Measurements from ENCODE around the gene ACTN4.

The ACTN4 gene

DNA sequence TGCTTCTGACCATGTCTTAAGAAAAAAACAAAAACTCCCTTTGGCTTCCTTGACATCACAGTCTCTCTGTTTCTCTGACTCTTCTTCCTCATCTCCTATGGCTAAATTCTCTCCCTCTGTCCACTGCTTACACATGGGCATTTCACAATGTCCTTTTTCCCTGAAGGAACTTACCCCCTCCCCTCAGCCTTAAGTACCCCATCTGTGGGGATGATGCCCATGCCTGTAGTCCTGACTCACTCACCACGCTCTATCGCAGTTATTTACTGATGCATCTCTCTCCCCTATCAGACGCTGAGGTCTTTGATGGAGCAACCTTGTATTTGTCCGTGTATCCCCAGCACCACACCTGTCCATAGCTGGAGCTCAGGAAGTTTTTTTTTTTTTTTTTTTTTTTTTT is 32.4 kb downstream of the ACTN4 start:
- no peak for DNase-seq

GRCh38 chr19:38682195-38682867 is 34.9 kb downstream of the ACTN4 start:
- no peak for DNase-seq

DNA sequence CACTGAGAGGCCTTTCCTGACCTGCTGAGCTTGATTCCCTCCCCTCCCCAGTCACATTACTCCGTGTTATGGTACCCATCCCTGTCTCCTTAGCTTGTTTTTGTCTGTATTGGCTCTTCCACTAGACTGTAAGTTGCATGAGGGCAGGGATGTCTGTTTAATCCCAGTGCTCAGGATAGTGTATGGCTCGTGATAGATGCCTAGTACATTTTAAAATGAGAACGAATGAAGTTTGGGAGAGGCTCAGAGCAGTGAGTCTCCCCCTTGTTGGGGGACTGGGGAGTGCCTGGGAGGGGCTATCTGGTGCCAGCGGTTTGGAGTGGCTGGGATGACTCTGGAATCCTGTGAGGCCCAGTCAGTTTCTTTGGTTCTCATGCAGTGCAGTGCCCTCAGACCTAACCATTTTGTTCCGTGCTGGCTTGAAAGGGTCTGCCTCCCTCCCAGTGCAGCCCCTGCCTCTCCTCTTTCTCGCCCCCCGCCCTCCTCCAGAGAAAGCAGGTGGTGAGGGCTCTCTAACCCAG is 35.5 kb downstream of the ACTN4 start:
- DNase-seq = no peak

DNA sequence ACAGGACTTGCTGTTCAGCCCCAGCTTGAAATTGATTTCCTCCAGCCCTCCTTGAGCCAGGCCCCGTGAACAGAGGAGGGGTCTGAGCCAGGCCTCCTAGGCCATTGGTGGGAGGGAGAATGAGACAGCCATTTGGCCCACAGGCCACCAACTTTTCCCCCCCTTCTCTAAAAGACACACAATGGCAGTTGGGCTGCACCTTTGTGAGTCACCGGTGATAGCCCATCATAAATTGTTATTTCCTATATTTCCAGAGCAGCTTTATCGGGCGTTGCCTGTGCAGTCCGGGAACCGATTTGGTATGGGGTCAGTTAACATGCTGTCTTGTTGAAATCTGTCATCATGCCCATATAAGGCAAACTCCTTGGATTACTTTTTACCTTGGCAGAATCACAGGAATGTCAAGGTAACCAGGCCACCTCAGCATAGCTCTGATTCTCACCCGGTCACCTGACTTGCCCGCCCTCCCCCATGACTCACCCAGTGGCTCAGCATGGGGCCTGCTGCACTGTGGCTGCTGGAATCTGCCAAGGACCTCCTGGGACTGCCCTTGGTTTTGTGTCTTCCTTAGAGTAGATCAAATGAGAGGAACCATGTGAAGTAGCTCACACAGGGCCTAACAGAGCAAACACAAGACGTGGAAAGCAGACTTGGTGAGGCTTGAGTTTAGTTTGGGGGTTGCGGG is 36.1 kb downstream of the ACTN4 start:
- DNase-seq = peak; percentile 40

- no peak for DNase-seq
Observed at GRCh38 chr19:38684078-38684861, 36.8 kb downstream of the ACTN4 start.

GRCh38 chr19:38684862-38685665 is 37.6 kb downstream of the ACTN4 start:
- DNase-seq = no peak

GRCh38 chr19:38685666-38686529 is 38.4 kb downstream of the ACTN4 start:
- DNase-seq = no peak

DNA sequence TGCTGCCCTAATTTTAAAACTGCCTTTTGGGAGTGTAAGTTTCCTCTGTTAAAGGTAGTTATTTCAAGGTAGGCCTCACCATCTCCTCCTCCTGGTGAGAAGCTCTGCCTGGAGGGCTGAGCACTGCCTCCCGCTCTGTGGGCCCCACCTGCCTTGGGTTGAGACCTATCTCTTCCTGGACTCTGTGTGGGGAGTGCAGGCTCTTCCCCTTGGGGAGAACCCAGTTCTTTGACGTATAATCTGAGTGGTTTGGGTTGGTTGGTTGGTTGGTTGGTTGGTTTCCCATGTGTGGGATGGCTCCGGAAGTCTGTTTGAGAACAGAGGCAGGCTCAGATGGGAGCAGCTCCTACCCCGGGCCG is 39.1 kb downstream of the ACTN4 start:
- no peak for DNase-seq

DNA sequence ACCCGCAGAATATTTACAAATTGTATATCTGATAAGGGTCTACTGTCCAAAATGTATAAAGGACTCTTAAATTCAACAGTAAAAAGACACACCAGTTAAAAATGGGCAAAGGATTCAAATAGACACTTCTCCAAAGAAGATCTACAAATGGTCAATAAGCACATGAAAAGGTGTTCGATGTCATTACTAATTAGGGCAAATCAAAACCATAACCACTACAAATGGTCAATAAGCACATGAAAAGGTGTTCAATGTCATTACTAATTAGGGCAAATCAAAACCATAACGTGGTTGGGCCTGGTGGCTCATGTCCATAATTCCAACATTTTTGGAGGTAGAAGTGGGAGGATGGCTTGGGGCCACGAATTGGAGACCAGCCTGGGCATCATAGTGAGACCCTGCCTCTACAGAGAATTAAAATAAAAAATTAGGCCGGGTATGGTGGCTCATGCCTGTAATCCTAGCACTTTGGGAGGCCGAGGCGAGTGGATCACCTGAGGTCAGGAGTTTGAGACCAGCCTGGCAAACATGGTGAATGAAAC is 40.5 kb downstream of the ACTN4 start:
- DNase-seq = no peak

GRCh38 chr19:38690146-38690545 is 42.7 kb downstream of the ACTN4 start:
- DNase-seq = no peak

GRCh38 chr19:38690832-38691231 is 43.4 kb downstream of the ACTN4 start:
- DNase-seq = no peak

GRCh38 chr19:38691938-38692457 is 44.5 kb downstream of the ACTN4 start:
- no peak for DNase-seq

GRCh38 chr19:38692458-38693379 is 45.3 kb downstream of the ACTN4 start:
- DNase-seq = no peak

- no peak for DNase-seq
Observed at GRCh38 chr19:38693380-38694223, 46.2 kb downstream of the ACTN4 start.

DNA sequence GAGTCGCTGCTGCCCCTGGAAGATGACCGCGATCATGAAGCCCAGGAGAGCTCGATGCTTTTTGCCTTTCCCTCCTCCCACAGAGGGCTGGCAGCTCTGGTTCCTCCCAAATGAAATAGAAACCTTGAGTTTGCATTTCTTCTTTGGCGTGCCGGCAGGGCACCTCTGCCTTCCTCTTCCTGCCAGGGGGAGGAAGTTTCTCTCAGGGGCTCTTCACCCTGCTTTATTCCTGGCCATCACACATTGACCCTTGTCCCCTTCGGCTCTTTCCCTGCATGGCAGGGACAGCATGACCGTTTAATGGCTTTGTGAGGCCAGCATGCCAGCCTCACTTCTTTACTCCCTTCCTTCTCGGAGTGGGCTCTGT is 47.9 kb downstream of the ACTN4 start:
- DNase-seq = no peak

GRCh38 chr19:38695832-38696728 is 48.6 kb downstream of the ACTN4 start:
- DNase-seq = no peak

DNA sequence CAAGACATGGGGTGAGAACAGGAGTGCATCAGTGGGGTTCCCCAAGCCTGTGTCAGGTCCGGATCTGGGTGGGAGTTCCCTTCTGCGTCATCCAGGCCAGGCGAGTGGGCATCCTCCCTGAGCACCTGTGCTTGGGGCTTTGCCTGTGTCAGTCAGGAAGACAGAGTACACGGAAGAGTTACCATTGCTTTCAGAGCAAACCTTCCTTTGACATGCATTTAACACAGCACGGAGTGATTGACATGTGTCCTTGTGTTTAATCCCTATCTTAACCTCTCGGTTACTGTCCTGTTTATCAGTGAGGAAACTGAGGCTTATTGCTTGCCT is 49.2 kb downstream of the ACTN4 start:
- DNase-seq = no peak

DNA sequence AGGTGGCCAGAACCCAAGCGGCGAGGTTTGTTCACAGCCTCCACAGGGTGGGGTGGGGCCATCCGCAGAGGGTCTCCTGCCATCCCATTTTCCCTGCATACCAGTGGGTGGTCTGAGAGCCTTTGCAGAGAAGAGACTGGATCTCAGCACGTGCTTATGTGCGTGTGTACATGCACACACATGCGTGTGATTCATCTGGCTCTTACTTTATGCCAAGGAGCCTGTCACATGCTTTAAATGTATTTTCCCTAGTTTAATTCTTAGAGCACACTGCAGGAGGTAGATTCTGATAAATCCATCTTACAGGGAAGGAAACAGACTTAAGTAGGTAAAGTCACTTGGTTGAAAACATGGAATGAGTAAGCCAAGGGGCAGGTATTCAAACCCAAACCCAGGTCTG is 49.7 kb downstream of the ACTN4 start:
- no peak for DNase-seq
